A673 (cell line): ENCODE measurements around the gene TXNDC5.

ENCODE experiments used
- CTCF ChIP-seq: fragments of 300-800, 200-600 bp; sonication (generic); conservative IDR thresholded peaks from 2 replicates; pipeline ENCODE4 v1.5.1; 2017; ENCODE audit warnings: low read depth, mild to moderate bottlenecking, antibody characterized with exemption, low read length, moderate library complexity, mixed read lengths
- EZH2 ChIP-seq: fragments of 200-600 bp; sonication (generic); IDR thresholded peaks from 2 replicates; pipeline ENCODE4 v1.6.1; 2017; ENCODE audit warnings: borderline replicate concordance, low read depth, mild to moderate bottlenecking, mixed read lengths, antibody characterized with exemption, low read length; ENCODE audit not compliant: poor library complexity, severe bottlenecking

DNA sequence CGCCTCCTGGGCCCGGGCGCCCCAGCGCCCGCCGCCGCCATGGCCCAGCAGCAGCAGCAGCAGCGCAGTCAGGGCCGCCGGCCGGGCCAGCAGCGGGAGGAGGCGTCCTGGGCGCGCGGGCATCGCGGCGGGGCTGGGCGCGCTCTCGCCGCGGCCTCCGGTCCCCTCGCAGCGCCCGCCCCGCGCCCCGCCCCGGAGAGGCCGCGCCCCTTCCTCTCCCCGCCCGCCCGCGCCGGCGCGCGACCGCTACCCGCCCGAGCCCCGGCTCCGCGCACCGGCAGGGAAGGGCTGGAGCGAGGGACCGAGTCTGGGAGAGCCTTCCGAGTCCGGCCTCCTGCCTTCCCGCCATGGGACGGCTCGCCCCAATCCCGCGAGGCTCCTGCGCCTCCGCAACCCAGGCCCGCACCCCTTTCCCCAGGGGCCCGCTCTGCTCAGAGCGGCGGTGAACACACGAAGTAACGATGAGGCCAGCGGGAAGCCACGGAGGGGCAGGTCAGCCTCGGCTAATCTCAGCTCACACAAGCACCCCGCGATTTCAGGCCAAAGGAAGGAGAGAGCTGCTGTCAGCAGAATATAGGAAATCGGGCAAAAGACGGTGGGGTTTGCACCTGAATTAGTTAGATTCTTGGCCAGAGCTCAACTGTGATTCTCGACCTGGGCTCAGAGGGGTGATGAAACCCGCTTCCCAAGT lies at the start of gene TXNDC5:
- TF ChIP-seq CTCF (no peak), EZH2 (no peak)
